ENCODE results near the gene MAP2K6.

MAP2K6 gene

GRCh38 chr17:69535016-69535570, 120.6 kb downstream of the MAP2K6 start:
- no peak for DNase-seq (ENCODE audit: low read depth)

- DNase-seq (ENCODE audit: low read depth), result no peak
These were observed 124.3 kb downstream of the MAP2K6 start for GRCh38 chr17:69538795-69539194.

DNA sequence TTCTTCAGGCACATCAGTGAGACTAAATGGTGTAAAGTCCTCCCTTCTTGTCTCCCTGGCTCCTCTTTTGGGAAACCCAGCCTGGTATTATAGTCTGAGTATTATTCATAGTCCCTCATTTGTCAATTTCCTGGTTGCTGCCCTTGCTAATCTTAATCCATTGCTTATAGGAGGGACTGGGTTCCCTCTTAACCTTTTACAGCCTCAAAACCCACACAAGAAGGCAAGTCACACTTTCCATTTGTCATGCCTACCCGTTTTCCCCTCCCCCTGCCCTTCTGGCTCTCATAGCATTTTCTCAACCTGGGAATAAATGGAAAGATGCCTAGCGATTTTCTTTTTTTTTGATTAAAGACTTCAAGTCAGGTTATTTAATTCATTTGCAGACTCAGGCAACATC, 124.8 kb downstream of the MAP2K6 start:
- no peak for DNase-seq (ENCODE audit: low read depth)

DNA sequence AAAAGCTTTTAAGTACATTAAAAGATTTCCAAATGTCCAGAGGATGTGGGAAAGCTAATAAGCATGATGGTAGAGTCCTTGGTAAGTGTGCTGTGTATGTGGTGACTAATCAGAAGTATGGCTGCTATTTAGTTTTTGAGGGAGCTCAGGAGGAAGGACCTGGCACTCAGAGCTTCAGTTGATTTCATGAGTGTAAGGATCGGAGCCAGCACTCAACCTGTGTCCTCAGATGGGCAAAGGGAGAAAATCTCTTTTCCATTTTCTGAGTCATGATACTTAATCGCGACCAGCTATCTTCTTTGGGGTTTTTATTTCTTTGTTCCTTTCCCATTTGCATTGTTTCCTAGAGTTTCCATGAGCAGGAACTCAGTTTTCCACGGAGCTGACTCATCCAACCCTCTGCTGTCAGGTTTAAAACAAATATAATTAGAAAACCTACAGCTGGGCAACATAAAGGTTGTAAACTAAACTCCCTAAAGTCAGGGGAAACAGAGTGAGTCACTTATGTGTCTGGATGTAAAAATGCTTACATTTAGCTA, 125.4 kb downstream of the MAP2K6 start:
- DNase-seq (ENCODE audit: low read depth), result no peak

DNA sequence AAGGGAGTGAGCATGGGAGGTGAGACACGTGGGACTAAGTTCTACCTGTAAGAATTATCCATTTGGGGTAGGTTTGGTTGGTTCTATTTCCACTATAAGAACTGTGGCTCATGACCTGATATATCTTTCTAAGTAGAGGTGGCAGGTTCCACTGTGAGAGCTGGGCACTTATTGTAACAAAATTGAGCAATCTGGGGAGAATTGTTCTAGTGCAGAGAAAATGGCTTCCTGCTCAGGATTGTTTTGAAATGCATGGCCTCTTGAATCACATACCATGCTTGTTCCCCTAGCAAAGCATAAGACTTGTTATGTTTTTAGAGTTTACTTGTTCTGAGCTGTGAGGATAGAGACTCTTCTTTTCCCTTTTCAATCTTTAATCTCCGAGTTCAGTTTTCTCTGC, 125.9 kb downstream of the MAP2K6 start:
- no peak for DNase-seq (ENCODE audit: low read depth)

GRCh38 chr17:69547230-69547629, 132.7 kb downstream of the MAP2K6 start:
- no peak for DNase-seq (ENCODE audit: low read depth)

DNA sequence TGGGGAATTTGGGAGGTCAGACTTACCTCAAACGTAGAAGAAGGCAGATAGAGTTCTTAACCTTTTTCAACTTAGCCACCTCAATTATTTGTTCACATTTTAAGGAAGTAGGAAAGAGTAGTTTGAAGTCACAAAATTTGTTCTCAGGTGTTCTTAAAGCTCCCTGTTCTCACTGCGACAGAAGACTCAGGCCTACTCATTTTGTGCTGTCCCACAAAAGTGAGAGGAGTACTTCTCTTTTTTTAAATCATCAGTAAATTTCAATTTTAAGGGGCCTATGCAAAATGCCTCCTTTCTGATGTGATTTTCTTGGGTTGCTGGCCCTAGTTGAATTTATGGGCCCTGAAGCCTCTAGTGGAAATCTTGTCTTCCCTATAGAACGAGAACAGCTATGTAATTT, 133.4 kb downstream of the MAP2K6 start:
- no peak for DNase-seq (ENCODE audit: low read depth)

DNA sequence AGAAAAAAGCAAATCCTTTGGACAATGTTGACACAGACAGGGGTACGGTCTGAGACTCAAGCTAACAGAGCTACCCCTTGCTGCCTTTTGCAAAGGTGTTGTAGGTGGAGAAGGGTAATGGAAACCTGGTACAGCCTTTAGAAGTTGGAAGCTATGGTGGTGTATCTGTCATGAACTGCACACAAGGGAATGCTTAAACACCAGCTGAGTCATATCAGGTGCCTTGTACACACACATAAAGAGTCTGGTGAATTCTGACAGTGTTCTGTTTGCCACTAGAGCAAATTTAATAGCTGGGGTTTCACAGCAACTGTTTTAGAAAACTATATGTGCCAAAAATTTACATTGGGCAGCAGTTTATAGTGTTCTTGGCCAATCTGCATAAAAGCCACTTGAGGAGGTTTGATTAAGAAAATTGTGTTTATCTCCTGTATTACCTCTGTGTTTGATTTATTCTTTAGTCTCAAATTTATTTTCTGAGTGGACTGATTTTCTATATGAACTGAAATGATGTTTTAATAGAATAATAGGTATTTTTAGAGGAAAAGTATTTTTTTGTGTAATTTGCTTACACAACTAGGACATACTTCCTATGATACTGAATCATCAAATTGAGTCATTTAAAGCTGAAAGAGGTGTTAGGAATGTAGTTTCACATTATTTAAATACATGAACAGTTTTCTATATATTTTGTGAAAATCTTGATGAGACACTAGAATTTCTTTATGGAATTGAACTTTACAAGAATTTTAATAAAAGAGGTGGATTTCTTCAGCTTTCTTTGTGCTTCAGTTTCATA, 136.9 kb downstream of the MAP2K6 start:
- no peak for DNase-seq (ENCODE audit: low read depth)

- DNase-seq (ENCODE audit: low read depth), result no peak
These were observed 138.6 kb downstream of the MAP2K6 start for GRCh38 chr17:69552986-69553667.

DNA sequence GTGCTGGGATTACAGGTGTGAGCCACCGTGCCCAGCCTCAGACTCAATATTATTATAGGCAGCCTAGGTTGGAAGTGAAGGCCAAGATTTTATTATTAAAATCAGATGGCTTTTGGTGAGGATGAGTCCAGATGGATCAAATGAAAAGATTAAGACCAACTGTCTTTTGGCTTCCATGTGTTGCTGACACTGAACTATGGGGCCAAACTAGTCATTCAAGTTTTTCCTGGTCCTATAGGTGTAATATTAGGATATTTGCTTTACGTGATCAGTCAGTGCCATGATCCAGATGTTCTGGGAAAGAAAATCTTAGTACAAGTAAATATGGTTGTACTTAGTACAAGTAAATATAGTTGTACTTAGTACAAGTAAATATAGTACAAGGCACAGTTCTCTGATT, 140.6 kb downstream of the MAP2K6 start:
- no peak for DNase-seq (ENCODE audit: low read depth)

DNA sequence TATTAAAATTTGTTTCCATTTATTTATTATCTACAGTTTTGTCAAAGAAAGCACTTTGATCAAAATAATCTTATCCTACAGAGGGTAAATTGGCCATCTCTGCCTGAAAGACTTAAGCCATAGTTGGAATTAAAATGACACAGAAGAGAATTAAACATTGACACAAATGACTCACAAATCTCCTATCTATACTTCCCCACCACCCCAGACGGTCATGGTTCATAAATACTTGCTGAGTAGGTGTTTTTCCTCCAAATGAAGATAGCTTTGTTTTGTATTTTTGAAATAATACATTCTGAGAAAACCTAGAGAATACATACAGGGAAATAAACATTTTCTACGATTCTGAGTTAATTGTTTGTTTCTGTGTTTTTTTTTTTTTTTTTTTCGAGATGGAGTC, 142.8 kb downstream of the MAP2K6 start:
- no peak for DNase-seq (ENCODE audit: low read depth)

- DNase-seq (ENCODE audit: low read depth), result no peak
These were observed 144.3 kb downstream of the MAP2K6 start for GRCh38 chr17:69558796-69559195.

DNA sequence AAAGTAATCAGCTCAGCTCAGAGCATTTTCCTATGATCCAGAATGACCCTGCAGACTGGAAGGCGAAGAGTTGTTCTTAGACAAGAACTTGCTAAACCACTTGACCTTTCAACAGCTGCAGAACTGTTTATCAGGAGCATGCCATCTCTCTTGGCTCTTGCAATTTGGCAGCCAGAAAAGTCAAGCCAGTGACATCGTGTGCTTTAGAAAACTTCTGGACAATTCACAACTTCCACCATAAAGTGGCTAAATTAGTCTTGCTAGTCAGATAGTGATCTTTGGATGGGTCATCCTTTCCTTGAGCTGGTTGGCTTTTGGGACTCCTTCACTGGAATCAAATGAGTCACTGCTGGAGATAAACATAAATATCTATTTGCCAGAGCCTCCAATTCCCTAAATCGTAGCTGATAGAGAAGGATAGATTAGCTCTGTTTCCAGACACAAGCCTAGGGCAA, 146.5 kb downstream of the MAP2K6 start:
- DNase-seq (ENCODE audit: low read depth), result no peak

- no peak for DNase-seq (ENCODE audit: low read depth)
These were observed 147.0 kb downstream of the MAP2K6 start for GRCh38 chr17:69561462-69561861.

- DNase-seq (ENCODE audit: low read depth), result no peak
These were observed 150.9 kb downstream of the MAP2K6 start for GRCh38 chr17:69565447-69565846.

- no peak for DNase-seq (ENCODE audit: low read depth)
These were observed 152.6 kb downstream of the MAP2K6 start for GRCh38 chr17:69567130-69567529.

- no peak for DNase-seq (ENCODE audit: low read depth)
These were observed 158.2 kb downstream of the MAP2K6 start for GRCh38 chr17:69572747-69573146.

- DNase-seq (ENCODE audit: low read depth), result no peak
These were observed 158.9 kb downstream of the MAP2K6 start for GRCh38 chr17:69573396-69573795.

GRCh38 chr17:69574257-69575197, 160.0 kb downstream of the MAP2K6 start:
- no peak for DNase-seq (ENCODE audit: low read depth)

- DNase-seq (ENCODE audit: low read depth), result no peak
These were observed 160.9 kb downstream of the MAP2K6 start for GRCh38 chr17:69575346-69575761.

- DNase-seq (ENCODE audit: low read depth), result no peak
These were observed 162.6 kb downstream of the MAP2K6 start for GRCh38 chr17:69577098-69577497.
